ENCODE results near the gene CCDC40. TPM values are rescaled to one million over a fixed set of nuclear protein-coding genes. Genes with fewer than 3 reads are reported as not detected.

CCDC40 gene
- total and polyA plus RNA-seq, 2 donors (not counting 1 experiment from before 2014, with no cell fraction given), result 0.63 to 3.2 TPM

GRCh38 chr17:80072410-80072809 is 36.0 kb downstream of the CCDC40 start:
- no peaks in the 10 kb centered on the region for H3K9me3 Mint-ChIP-seq (ENCODE audit: insufficient read depth)
- H3K27me3 Mint-ChIP-seq, result peaks cover 21% of the 10 kb centered on the region
- Histone ChIP-seq H3K36me3 (replicated peaks in 1 of 2; ENCODE audit: control extremely low read depth in 1 of 2, control insufficient read depth in 1 of 2, extremely low read depth in 1 of 2, insufficient read depth in 2 of 2, low read length in 1 of 2) (no peaks in the 10 kb centered on the region), H3K27ac (ENCODE audit: low read length in 2 of 2) (no peak overlapping the region), H3K4me3 (ENCODE audit: control extremely low read depth in 1 of 5, extremely low read depth in 1 of 5, insufficient read depth in 1 of 5, low read depth in 2 of 5, low read length in 4 of 5) (no peak overlapping the region), H3K27me3 (replicated peaks in 1 of 4; ENCODE audit: control extremely low read depth in 1 of 4, control insufficient read depth in 3 of 4, insufficient read depth in 4 of 4, low read length in 3 of 4) (no peaks in the 10 kb centered on the region), H2AFZ (ENCODE audit: insufficient read depth, low read depth, low read length, poor library complexity, severe bottlenecking) (no peak overlapping the region), H3K79me2 (ENCODE audit: control insufficient read depth, insufficient read depth, low read length) (no peaks in the 10 kb centered on the region), H3K9ac (ENCODE audit: low read length) (no peak overlapping the region), H3K4me2 (replicated peaks; ENCODE audit: low read depth, low read length, poor library complexity, severe bottlenecking) (no peak overlapping the region), H3K9me3 (ENCODE audit: control extremely low read depth in 1 of 3, control insufficient read depth in 2 of 3, insufficient read depth in 1 of 3, low read length in 2 of 3) (no peaks in the 10 kb centered on the region), H3K4me1 (ENCODE audit: control insufficient read depth in 2 of 2, insufficient read depth in 2 of 2, low read length in 2 of 2) (no peaks in the 10 kb centered on the region), H4K20me1 (ENCODE audit: control insufficient read depth, insufficient read depth, low read length, poor library complexity, severe bottlenecking) (no peaks in the 10 kb centered on the region)
- ATAC-seq (ENCODE audit: low read depth) (no peak), DNase-seq (no peak)
- intact Hi-C loops (cut with micrococcal nuclease), result no loop called here
- POLR2A ChIA-PET, result no interaction called here
- no peak overlapping the region for H3K27ac Mint-ChIP-seq
- CTCF ChIA-PET, result no interaction called here
- 100% methylated on average over 1 of the region's 6 CpGs for WGBS (ENCODE audit: insufficient coverage)
- H3K4me1 Mint-ChIP-seq, result no peaks in the 10 kb centered on the region
- TF ChIP-seq, protein P1, sequence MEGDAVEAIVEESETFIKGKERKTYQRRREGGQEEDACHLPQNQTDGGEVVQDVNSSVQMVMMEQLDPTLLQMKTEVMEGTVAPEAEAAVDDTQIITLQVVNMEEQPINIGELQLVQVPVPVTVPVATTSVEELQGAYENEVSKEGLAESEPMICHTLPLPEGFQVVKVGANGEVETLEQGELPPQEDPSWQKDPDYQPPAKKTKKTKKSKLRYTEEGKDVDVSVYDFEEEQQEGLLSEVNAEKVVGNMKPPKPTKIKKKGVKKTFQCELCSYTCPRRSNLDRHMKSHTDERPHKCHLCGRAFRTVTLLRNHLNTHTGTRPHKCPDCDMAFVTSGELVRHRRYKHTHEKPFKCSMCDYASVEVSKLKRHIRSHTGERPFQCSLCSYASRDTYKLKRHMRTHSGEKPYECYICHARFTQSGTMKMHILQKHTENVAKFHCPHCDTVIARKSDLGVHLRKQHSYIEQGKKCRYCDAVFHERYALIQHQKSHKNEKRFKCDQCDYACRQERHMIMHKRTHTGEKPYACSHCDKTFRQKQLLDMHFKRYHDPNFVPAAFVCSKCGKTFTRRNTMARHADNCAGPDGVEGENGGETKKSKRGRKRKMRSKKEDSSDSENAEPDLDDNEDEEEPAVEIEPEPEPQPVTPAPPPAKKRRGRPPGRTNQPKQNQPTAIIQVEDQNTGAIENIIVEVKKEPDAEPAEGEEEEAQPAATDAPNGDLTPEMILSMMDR (IDR thresholded peaks at IDR 0.05), result no peak
- no peak for TF ChIP-seq EZH2 (IDR thresholded peaks at IDR 0.05; ENCODE audit: borderline replicate concordance, insufficient read depth, low read depth, low read length, poor library complexity, severe bottlenecking)
- H3K4me3 Mint-ChIP-seq, result no peak overlapping the region

DNA sequence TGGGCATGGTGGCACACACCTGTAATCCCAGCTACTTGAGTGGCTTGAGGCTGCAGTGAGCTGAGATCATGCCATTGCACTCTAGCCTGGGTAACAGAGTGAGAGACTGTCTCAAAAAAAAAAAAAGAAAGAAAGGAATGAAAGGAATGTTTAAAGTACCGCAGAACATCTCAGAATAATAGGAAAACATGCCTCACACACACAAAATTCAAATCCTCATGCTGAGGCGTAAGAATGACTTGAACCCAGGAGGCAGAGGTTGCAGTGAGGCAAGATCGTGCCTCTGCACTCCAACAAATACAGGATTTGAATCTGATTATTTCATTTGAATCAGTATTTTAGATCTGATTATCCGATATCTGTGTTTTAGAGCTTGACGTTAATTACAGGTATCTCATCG is 43.6 kb downstream of the CCDC40 start:
- TF ChIP-seq, protein P1 (IDR thresholded peaks at IDR 0.05), result no peak
- TF ChIP-seq EZH2 (IDR thresholded peaks at IDR 0.05; ENCODE audit: borderline replicate concordance, insufficient read depth, low read depth, low read length, poor library complexity, severe bottlenecking), result no peak
- DNase-seq (no peak), ATAC-seq (ENCODE audit: low read depth) (no peak)
- H3K9me3 Mint-ChIP-seq (ENCODE audit: insufficient read depth), result no peaks in the 10 kb centered on the region
- Histone ChIP-seq H3K36me3 (replicated peaks in 1 of 2; ENCODE audit: control extremely low read depth in 1 of 2, control insufficient read depth in 1 of 2, extremely low read depth in 1 of 2, insufficient read depth in 2 of 2, low read length in 1 of 2) (no peaks in the 10 kb centered on the region), H3K27ac (ENCODE audit: low read length in 2 of 2) (no peak overlapping the region), H3K27me3 (replicated peaks in 1 of 4; ENCODE audit: control extremely low read depth in 1 of 4, control insufficient read depth in 3 of 4, insufficient read depth in 4 of 4, low read length in 3 of 4) (peaks cover 0 to 9% (median 1%) of the 10 kb centered on the region in 4 experiments), H3K4me2 (replicated peaks; ENCODE audit: low read depth, low read length, poor library complexity, severe bottlenecking) (no peak overlapping the region), H3K4me3 (ENCODE audit: control extremely low read depth in 1 of 5, extremely low read depth in 1 of 5, insufficient read depth in 1 of 5, low read depth in 2 of 5, low read length in 4 of 5) (no peak overlapping the region), H3K9ac (ENCODE audit: low read length) (no peak overlapping the region), H4K20me1 (ENCODE audit: control insufficient read depth, insufficient read depth, low read length, poor library complexity, severe bottlenecking) (no peaks in the 10 kb centered on the region), H3K79me2 (ENCODE audit: control insufficient read depth, insufficient read depth, low read length) (no peaks in the 10 kb centered on the region), H3K9me3 (ENCODE audit: control extremely low read depth in 1 of 3, control insufficient read depth in 2 of 3, insufficient read depth in 1 of 3, low read length in 2 of 3) (no peaks in the 10 kb centered on the region), H2AFZ (ENCODE audit: insufficient read depth, low read depth, low read length, poor library complexity, severe bottlenecking) (no peak overlapping the region), H3K4me1 (ENCODE audit: control insufficient read depth in 2 of 2, insufficient read depth in 2 of 2, low read length in 2 of 2) (peaks cover 0 to 7% of the 10 kb centered on the region in 2 donors)
- intact Hi-C loops (cut with micrococcal nuclease), result loop anchor here (5.0 kb wide), 2 partner anchors 73 to 172 kb away; no protein-coding TSS in a partner anchor
- POLR2A ChIA-PET, result no interaction called here
- WGBS (ENCODE audit: insufficient coverage), result 100% methylated on average over 3 of the region's 6 CpGs
- no peak overlapping the region for H3K4me3 Mint-ChIP-seq
- H3K27me3 Mint-ChIP-seq, result peaks cover 15% of the 10 kb centered on the region
- no peak overlapping the region for H3K27ac Mint-ChIP-seq
- CTCF ChIA-PET, result interaction anchor here (1.3 kb wide), 1 partner anchor 73 kb away, joined by 3 read pairs; no protein-coding TSS in a partner anchor
- peaks cover 2% of the 10 kb centered on the region for H3K4me1 Mint-ChIP-seq

Measured in B cell (primary cell).